Karpas-422 (cell line): ENCODE data around the gene COL25A1. TPM values are rescaled to one million over a fixed set of nuclear protein-coding genes. Genes with fewer than 3 reads are reported as not detected.

Source experiments
- DNase-seq: peaks from one replicate; pipeline ENCODE4 v3.0.0-alpha.2; 2015
- H2AFZ ChIP-seq: fragments of 200-600 bp; sonication (generic); 2 replicates; pipeline ENCODE4 v1.6.1; 2014; ENCODE audit warnings: antibody characterized with exemption, low read length, mixed read lengths
- H3K27ac ChIP-seq: fragments of 200-600 bp; sonication (generic); 2 replicates; pipeline ENCODE4 v1.5.1; 2014; ENCODE audit warnings: mild to moderate bottlenecking, low read length, moderate library complexity
- H3K27me3 ChIP-seq: fragments of 200-600 bp; sonication (generic); 2 replicates; pipeline ENCODE4 v1.6.1; 2014; ENCODE audit warnings: low read length, mixed read lengths
- H3K36me3 ChIP-seq: fragments of 200-600 bp; sonication (generic); 2 replicates; pipeline ENCODE4 v1.6.1; 2014; ENCODE audit warnings: low read length, mixed read lengths; ENCODE audit not compliant: insufficient read depth
- H3K4me1 ChIP-seq: fragments of 200-600 bp; sonication (generic); 2 replicates; pipeline ENCODE4 v1.6.1; 2014; ENCODE audit warnings: mild to moderate bottlenecking, low read length, mixed read lengths
- H3K4me2 ChIP-seq: fragments of 200-600 bp; sonication (generic); 2 replicates; pipeline ENCODE4 v1.6.1; 2014; ENCODE audit warnings: low read length, low read depth, mild to moderate bottlenecking; ENCODE audit not compliant: poor library complexity, severe bottlenecking
- H3K4me3 ChIP-seq: fragments of 200-600 bp; sonication (generic); 2 replicates; pipeline ENCODE4 v1.5.1; 2014; ENCODE audit warnings: mild to moderate bottlenecking, antibody characterized with exemption, low read length, mixed read lengths
- H3K79me2 ChIP-seq: fragments of 200-600 bp; sonication (generic); 2 replicates; pipeline ENCODE4 v1.6.1; 2014; ENCODE audit warnings: mild to moderate bottlenecking, low read length, mixed read lengths
- H3K9ac ChIP-seq: fragments of 200-600 bp; sonication (generic); 2 replicates; pipeline ENCODE4 v1.6.0; 2014; ENCODE audit warnings: low read length
- H3K9me2 ChIP-seq: fragments of 200-600 bp; sonication (generic), shearing (Covaris generic); replicated peaks from 2 replicates; pipeline ENCODE4 v1.6.0; 2014; ENCODE audit warnings: mild to moderate bottlenecking, low read length, moderate library complexity; ENCODE audit not compliant: insufficient read depth
- H3K9me3 ChIP-seq: fragments of 300-700, 200-600 bp; sonication (generic); 2 replicates; pipeline ENCODE4 v1.6.1; 2014; ENCODE audit warnings: low read length, mixed read lengths
- H4K20me1 ChIP-seq: fragments of 200-600 bp; sonication (generic); 2 replicates; pipeline ENCODE4 v1.6.1; 2014; ENCODE audit warnings: mild to moderate bottlenecking, antibody characterized with exemption, low read length, low read depth; ENCODE audit not compliant: insufficient read depth
- total RNA-seq: library from RNA; depleted of rRNA; stranded (reverse); fragments of >200 nt; shearing (Covaris generic); gene quantifications from 2 replicates; pipeline ENCODE4 v1.2.3, GENCODE V29; 2014; ENCODE audit warnings: low replicate concordance

Gene COL25A1
- total RNA-seq, 1 experiment from 2014 or later = not detected

DNA sequence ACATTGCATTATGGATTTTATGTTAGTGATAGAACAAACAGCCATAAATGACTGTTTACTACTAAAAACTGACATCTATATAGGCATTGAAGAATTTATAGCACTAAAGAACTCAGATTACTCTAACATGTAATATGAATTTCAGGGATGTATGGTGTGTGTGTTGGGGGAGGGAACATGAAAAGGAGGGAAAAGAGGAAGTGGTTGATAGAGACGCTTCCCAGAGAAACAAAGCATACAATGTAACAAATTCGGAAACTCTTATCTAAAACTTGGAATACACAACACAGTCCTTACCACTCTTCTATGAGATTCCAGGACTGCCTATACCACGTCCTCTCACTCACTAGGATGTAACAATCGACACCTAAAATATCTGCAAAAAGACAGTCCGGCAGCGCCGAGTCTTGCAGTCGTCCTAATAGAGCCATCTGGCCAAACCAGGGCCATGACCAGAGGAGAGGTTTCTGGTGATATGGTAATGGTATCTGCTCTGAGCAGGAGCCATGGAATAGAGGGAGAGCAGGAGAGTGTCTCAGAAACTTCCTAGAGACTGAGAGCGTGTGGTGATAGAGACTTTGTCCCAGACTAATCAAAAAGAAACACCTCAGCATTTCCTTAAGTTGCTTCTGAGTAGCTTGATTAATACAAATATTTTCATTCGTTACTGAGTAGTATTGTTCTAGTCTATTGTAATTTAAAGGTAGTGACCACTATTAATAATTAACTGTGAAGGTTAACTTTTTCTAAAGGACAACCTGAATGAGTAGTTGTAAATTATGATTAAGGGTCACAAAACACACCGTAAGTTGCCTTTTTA lies 287.7 kb downstream of the COL25A1 start:
- Histone ChIP-seq H2AFZ (no peak overlapping the region), H3K27me3 (no peaks in the 10 kb centered on the region), H3K27ac (no peak overlapping the region), H3K9ac (no peak overlapping the region), H3K79me2 (no peaks in the 10 kb centered on the region), H3K9me2 (no peaks in the 10 kb centered on the region), H3K4me1 (no peaks in the 10 kb centered on the region), H3K4me3 (no peak overlapping the region), H3K9me3 (no peaks in the 10 kb centered on the region), H4K20me1 (no peaks in the 10 kb centered on the region), H3K36me3 (no peaks in the 10 kb centered on the region), H3K4me2 (no peak overlapping the region)
- DNase-seq = no peak

DNA sequence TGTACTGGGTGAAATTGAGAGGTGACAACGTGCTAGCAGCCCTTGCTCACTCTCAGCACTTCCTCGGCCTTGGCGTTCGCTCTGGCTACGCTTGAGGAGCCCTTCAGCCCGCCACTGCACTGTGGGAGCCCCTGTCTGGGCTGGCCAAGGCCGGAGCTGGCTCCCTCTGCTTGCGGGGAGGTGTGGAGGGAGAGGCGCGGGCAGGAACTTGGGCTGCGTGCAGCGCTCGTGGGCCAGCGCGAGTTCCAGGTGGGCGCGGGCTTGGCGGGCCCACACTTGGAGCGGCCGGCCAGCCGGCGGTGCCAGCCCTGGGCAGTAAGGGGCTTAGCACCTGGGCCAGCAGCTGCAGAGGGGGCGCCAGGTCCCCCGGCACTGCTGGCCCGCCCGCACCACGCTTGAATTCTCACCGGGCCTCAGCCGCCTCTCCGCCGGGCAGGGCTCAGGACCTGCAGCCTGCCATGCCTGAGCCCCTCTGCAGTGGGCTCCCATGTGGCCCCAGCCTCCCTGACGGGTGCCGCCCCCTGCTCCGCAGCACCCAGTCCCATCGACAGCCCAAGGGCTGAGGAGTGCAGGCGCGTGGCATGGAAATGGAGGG lies 290.1 kb downstream of the COL25A1 start:
- Histone ChIP-seq H3K4me2 (no peak overlapping the region), H3K36me3 (no peaks in the 10 kb centered on the region), H2AFZ (no peak overlapping the region), H3K9me3 (no peaks in the 10 kb centered on the region), H3K27ac (no peak overlapping the region), H3K4me3 (no peak overlapping the region), H3K27me3 (no peaks in the 10 kb centered on the region), H3K79me2 (no peaks in the 10 kb centered on the region), H4K20me1 (no peaks in the 10 kb centered on the region), H3K9me2 (no peaks in the 10 kb centered on the region), H3K9ac (no peak overlapping the region), H3K4me1 (no peaks in the 10 kb centered on the region)
- DNase-seq = no peak

DNA sequence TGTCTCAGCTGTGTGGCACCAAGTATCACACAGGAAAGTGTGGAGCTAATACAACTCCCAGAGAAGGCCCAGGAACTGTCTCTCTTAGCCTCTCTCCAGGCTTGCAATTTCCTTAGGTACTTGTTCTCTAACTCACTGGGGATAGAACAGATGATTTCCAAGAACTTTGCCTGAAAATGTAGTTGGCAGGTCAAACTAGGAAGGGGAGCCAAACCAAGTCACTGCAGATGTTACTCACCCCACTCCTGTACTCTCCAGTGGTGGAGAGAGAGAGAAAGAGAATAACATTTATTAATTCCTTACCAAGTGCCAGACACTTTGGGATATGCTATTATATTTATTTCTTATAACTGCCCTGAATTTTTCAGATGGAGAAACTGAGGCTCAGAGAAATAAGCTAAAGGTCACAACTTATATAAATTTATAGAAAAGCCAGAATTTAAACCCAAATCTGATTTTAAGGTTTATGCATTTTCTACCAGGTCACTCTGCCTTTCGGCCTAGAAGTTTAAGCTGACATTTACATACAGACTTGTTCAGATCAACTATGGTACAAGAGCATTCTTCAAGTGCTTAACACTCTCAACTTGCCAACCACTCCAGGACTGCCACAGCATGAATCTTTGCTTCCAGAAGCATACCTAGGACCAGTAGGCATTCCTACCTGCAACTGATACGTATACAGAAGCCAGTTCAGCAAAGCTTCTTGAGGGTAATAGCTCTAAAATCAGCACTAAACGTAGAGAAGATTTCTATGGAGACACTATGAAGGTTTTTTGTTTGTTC lies 291.0 kb downstream of the COL25A1 start:
- Histone ChIP-seq H3K9me3 (no peaks in the 10 kb centered on the region), H3K79me2 (no peaks in the 10 kb centered on the region), H2AFZ (no peak overlapping the region), H3K9me2 (no peaks in the 10 kb centered on the region), H3K36me3 (no peaks in the 10 kb centered on the region), H3K9ac (no peak overlapping the region), H3K27me3 (no peaks in the 10 kb centered on the region), H3K4me2 (no peak overlapping the region), H4K20me1 (no peaks in the 10 kb centered on the region), H3K4me3 (no peak overlapping the region), H3K27ac (no peak overlapping the region), H3K4me1 (no peaks in the 10 kb centered on the region)
- no peak for DNase-seq

DNA sequence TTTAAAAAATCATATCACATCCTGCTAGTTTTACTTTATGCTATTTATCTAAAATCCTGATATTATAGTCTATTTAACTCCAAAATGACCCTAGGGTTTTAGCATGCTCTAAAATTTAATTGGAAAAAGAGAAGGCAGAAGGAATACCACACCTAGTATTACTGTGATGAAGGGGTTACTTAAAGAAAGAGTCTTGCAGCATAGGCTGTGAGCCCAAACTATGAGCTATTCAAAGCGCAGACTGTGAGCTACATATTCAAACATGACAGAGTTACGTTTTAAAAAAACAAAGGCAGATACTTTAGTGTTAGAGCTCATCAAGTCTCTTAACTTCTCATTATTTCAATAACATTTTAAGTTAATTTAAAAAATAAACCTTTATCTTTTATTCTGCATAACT lies 291.9 kb downstream of the COL25A1 start:
- Histone ChIP-seq H2AFZ (no peak overlapping the region), H3K79me2 (no peaks in the 10 kb centered on the region), H3K9ac (no peak overlapping the region), H3K9me3 (no peaks in the 10 kb centered on the region), H3K9me2 (no peaks in the 10 kb centered on the region), H3K27ac (no peak overlapping the region), H3K4me1 (no peaks in the 10 kb centered on the region), H3K4me3 (no peak overlapping the region), H3K27me3 (no peaks in the 10 kb centered on the region), H4K20me1 (no peaks in the 10 kb centered on the region), H3K36me3 (no peaks in the 10 kb centered on the region), H3K4me2 (no peak overlapping the region)
- no peak for DNase-seq

DNA sequence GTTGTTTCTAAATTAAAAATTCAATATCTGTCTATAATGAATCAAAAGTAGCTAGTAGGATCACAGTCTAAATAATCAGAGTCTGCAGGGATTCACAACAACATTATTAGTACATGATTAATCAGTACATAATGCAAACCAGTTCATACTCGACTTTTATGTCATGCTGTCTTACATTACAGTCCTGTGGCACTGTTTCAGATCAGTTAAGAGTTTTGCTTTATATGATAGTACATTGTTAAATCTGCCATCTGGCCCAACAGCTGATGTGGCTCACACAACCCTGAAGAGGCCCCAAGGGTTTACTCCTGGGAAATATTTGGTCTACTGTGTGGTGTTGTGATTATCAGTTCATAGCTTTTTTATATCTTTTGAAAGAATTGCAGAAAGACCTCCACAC lies 292.5 kb downstream of the COL25A1 start:
- DNase-seq = no peak
- H3K9me3 ChIP-seq = no peaks in the 10 kb centered on the region
- no peak overlapping the region for H3K4me3 ChIP-seq
- no peaks in the 10 kb centered on the region for H3K27me3 ChIP-seq
- H3K4me1 ChIP-seq = no peaks in the 10 kb centered on the region
- H3K4me2 ChIP-seq = no peak overlapping the region
- no peaks in the 10 kb centered on the region for H4K20me1 ChIP-seq
- no peaks in the 10 kb centered on the region for H3K9me2 ChIP-seq
- H3K79me2 ChIP-seq = no peaks in the 10 kb centered on the region
- H3K9ac ChIP-seq = no peak overlapping the region
- no peak overlapping the region for H2AFZ ChIP-seq
- no peak overlapping the region for H3K27ac ChIP-seq
- H3K36me3 ChIP-seq = no peaks in the 10 kb centered on the region

DNA sequence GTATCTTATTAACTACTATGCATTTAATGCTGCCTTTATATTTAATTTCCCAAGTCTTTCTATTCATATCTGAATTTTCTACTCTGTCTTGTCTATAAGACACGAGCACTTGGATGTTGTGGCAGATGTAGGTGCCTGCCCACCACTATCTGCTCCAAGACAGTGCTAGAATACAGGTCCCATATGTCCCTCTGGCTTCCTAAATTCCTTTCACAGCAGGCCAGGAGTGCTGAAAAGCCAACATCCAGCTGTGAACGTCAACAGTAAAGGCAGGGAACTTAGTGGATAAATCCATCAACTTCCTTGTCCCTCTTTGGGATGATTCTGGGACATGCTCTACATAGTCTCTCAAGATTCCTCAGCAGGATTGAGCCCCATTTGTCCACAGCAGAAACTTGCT lies 294.5 kb downstream of the COL25A1 start:
- DNase-seq = no peak

DNA sequence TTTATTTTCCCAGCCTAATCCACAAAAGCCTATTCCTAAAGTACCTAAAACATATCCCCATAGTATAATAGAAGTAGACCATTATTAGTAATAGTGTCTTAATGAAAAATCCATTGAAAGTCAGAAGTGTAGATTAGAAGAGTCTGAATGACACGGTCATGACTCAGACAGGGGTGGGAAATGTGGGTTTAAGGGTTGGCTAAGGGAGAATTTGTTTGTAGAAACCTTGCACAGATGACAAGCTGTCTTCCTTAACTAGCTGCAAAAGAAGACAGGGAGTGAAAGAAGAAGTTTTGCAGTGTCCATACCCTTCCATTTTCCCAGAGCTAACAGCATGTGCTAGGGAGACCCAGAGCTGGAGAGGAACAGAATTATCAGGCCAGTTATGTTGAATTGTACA lies 296.9 kb downstream of the COL25A1 start:
- H3K27ac ChIP-seq = no peak overlapping the region
- H3K4me3 ChIP-seq = no peak overlapping the region
- H3K36me3 ChIP-seq = no peaks in the 10 kb centered on the region
- H3K9me3 ChIP-seq = no peaks in the 10 kb centered on the region
- no peaks in the 10 kb centered on the region for H3K9me2 ChIP-seq
- H3K4me1 ChIP-seq = no peaks in the 10 kb centered on the region
- no peak overlapping the region for H2AFZ ChIP-seq
- no peaks in the 10 kb centered on the region for H3K27me3 ChIP-seq
- H4K20me1 ChIP-seq = no peaks in the 10 kb centered on the region
- H3K79me2 ChIP-seq = no peaks in the 10 kb centered on the region
- H3K9ac ChIP-seq = no peak overlapping the region
- no peak overlapping the region for H3K4me2 ChIP-seq
- no peak for DNase-seq

More for the DNA sequence above, 294.5 kb downstream of the COL25A1 start:
- no peaks in the 10 kb centered on the region for H3K4me1 ChIP-seq
- H3K4me2 ChIP-seq = no peak overlapping the region
- no peak overlapping the region for H3K27ac ChIP-seq
- no peaks in the 10 kb centered on the region for H4K20me1 ChIP-seq
- no peaks in the 10 kb centered on the region for H3K9me2 ChIP-seq
- H3K79me2 ChIP-seq = no peaks in the 10 kb centered on the region
- no peaks in the 10 kb centered on the region for H3K36me3 ChIP-seq
- no peaks in the 10 kb centered on the region for H3K9me3 ChIP-seq
- H2AFZ ChIP-seq = no peak overlapping the region
- no peaks in the 10 kb centered on the region for H3K27me3 ChIP-seq
- H3K4me3 ChIP-seq = no peak overlapping the region
- no peak overlapping the region for H3K9ac ChIP-seq

DNA sequence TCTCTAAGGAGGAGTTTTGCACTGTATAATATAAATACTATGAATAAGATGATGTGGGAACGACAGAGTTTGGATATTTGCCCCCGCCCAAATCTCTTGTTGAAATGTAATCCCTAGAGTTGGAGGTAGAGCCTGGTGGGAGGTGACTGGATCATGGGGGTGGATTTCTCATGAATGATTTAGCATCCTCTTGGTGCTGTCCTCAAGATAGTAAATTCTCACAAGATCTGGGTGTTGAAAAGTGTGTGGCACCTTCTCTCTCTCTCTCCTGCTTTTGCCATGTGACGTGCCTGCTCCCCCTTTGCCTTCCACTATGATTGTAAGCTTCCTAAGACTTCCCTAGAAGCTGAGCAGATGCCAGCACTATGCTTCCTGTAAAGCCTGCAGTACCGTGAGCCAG lies 298.0 kb downstream of the COL25A1 start:
- Histone ChIP-seq H3K36me3 (no peaks in the 10 kb centered on the region), H3K4me3 (no peak overlapping the region), H2AFZ (no peak overlapping the region), H4K20me1 (no peaks in the 10 kb centered on the region), H3K4me2 (no peak overlapping the region), H3K27ac (no peak overlapping the region), H3K9me3 (no peaks in the 10 kb centered on the region), H3K79me2 (no peaks in the 10 kb centered on the region), H3K9me2 (no peaks in the 10 kb centered on the region), H3K4me1 (no peaks in the 10 kb centered on the region), H3K27me3 (no peaks in the 10 kb centered on the region), H3K9ac (no peak overlapping the region)
- DNase-seq = no peak
